Umbilical cord (tissue), 2 donors: Measurements from ENCODE around the gene ERCC5. TPM values are rescaled to one million over a fixed set of nuclear protein-coding genes. Genes with fewer than 3 reads are reported as not detected.

Experiments used
- DNase-seq: peaks from one replicate; pipeline ENCODE4 v3.0.0-alpha.2; 2015; ENCODE audit warnings: low spot score
- total RNA-seq: library from RNA; depleted of rRNA; stranded (reverse); fragments of >200 nt; gene quantifications from one replicate; pipeline ENCODE4 v1.2.3, GENCODE V29; 2014; ENCODE audit warnings: low replicate concordance; ENCODE audit not compliant: insufficient read depth

Gene ERCC5
- total RNA-seq, result 63.3 TPM

DNA sequence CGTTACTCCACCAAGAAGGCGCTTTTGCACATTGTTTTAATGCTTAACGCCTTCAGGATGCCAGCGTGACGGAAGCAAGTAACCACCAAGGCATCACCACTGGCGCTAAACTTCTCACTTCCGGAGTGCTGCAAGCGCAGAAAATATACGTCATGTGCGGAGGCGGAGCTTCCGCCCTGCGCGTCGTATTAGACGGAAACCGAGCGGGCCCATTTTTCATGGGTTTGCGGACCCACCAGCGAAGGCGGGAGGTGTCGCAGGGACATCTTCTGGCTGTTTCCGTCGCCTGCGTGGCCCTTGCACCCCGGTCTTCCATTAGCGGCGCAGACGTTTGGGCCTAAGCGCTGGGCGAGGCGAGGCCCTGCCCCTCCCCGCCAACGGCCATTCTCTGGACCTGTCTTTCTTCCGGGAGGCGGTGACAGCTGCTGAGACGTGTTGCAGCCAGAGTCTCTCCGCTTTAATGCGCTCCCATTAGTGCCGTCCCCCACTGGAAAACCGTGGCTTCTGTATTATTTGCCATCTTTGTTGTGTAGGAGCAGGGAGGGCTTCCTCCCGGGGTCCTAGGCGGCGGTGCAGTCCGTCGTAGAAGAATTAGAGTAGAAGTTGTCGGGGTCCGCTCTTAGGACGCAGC, at the start of gene ERCC5:
Gene ERCC5 (plus strand): TSS at position 403 of the 631 bp plus-strand sequence. CDS start 235 bp downstream, outside the sequence.
- peak; percentile 98 for DNase-seq

DNA sequence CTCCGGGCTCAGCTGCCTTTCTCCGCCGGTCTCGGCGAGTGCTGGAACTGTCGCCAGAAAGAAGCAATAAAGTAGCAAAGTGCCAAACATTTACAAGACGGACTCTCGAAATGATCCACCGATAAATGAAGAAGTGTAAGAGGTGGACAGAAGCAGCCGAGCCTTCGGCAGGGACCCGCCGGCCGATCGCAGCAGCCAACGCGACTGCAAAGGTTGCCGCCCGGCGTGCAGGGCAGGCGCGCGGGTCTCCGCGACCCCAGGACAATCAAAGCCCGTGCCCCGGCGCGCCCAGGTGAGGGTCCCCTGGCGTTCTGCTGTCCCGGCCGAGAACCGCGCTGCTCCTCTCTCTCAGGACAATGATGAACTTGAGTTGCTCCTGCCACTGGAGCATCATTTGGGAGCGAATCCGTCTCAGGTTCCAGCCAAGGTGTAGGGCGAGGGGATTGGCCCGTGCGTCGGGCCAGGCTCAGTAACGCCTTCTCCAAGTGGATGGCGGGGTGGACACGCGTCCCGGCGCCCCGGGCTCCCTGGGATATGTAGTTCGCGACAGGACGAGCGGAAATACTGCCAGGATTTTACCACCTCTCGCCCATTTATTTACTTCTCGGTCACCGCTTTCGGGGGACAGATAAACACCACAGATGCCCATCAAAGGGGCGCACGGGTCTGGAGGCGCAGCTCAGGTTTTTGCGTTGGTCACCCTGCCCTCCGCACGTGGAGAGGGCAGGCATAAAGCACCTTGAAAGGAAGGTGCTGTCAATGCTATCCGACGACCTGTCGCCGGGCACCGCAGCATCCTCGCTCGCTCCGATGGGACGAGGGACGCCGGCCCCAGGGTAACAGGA, 47.0 kb upstream of the ERCC5 start, which contains the start of the genes BIVM and POGLUT2:
Gene BIVM (plus strand): TSS at position 539 of the 845 bp plus-strand sequence. CDS start 8,149 bp downstream, outside the sequence.
Gene POGLUT2 (minus strand): TSS at position 396 of the 845 bp plus-strand sequence. CDS start 306 bp downstream, at position 90.
- DNase-seq, result peak; percentile 94

DNA sequence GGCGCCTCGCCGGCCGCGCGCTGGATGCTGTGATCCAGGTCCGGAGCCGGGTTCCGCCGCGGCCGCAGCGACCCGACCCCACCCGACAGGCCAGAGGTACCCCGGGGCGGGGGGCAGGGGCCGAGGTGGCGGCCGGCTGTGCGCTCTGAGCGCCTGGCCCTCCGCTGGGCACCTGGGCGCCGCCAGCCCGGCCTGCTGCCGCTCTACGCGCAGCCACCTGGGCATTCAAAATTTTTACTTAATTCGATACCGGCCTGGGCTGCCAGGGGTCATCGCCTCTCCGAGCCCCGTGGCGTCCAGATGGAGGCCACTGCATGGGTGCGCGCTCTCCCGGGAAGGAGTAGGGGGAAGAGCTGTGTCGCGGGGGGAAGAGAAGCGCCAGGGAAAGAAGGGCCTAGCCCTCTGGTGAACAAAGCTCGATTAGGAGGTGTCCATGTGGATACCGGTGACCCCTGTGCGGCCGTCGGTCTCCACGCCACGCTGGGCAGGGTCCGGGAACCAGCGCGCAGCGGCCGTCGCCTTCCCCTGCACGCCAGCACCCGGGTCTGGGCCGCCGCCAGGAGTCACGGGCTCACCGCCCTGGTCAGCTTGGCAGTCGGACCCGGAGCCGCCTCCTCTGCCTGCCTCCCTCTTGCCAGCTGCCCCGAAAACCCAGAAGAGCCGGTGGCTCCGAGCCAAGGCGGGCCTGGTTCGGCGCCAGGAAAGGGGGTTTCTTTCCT, 46.2 kb upstream of the ERCC5 start:
- peak; percentile 5 for DNase-seq

DNA sequence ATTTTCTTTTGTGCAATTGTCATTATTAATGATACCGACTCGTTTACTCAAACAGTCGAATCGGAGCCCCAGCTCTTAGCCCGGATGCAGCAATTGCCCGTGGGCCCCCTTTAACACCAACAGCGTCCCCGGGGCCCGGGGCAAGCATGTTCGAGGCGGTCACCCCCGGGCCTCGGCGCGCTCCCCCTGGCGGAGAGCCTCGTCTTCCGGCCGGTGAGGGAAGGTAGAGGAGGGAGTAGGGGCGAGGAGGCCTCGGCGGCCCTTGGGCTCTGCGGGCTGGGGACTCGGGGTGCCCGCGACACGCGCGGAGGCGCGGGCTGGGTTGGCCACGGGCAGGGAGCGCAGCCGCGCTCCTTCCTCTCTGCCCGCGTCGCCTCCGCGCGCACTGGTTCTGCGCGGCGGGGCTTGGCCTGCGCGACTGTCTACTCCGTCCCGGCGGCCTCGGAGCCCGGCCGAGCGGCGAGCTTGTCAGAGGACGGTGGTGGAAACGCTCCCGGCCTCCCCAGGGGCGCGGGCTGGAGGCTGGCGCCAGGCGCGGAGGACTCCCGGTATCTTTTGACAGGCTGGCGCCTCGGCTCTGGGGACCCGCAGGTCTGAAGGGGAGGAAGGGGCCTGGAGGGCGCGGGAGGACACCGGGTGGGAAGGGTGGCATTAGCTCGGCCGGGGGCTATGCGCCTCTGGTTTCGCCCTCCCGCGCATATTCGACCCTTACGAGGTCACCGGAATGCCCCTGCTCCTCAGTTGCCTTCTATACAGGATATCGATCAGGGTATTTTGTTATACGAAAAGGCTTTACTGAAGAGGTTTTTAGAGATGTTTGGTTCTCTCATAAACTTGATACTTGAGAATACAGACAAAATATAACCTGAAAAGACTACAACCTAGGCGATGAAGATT, 45.4 kb upstream of the ERCC5 start:
- peak; percentile 87 for DNase-seq

DNA sequence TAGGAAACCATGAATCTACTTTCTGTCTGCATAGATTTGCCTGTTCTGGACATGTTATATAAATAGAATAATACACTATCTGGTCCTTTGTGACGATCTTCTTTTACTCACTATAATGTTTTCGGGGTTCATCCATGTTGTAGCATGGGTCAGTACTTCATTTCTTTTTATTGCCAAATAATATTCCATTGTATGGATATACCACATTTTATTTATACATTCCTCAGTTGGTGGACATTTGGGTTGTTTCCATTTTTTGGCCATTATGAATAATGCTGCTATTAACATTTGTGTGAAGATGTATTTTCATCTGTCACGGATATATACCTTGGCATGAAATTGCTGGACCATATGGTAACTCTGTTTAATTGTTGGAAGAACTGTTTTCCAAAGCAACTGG, 40.2 kb upstream of the ERCC5 start:
- no peak for DNase-seq

DNA sequence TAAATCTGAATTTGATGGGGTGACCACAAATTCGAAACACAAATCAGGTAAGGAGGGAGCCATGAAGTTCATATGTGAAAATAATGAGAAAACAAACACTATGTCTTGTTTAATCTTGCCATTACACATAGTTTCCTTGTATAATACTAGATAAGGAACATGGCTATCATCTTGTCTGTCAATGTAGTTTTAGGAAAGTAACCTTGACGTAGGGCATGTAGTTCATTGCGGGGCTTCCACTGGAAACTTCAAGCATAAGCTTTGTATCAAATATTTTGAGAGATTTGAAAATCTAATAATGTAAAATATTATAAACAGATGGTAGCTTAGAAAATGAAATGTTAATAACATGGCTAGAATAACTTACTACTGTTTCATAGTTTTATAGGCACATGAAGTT, 38.1 kb upstream of the ERCC5 start:
- DNase-seq, result no peak

DNA sequence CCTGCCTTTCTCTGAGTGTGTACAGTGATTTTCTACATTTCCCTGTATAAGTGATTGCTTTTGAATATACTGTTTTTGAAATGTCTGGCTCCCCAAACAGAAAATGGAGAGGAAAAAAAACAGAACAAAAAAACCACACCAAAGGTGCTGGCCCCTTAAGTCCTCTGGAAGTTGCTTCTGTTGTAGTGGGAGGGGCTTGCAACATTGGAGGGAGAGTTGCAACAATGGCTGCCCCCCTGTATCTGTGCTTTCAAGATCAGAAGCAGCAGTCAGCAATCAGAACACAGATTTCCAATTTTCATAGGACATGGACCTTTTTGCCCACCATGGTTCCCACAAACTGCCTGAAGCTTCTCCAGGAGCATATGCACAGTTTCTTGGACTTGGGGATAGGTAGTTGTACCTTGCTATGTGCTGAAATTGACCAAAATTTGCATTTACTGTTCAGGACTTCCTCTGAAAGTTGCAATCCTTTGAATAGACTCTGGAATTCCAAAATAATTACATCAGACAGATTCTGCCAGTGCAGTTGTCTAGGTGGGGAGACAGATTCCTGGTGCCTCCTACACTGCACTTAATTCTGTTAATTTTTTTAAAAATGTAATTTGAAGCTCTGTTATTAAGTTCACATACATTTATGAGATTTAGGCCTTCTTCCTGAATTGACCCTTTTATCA, 33.1 kb upstream of the ERCC5 start:
- DNase-seq, result no peak

DNA sequence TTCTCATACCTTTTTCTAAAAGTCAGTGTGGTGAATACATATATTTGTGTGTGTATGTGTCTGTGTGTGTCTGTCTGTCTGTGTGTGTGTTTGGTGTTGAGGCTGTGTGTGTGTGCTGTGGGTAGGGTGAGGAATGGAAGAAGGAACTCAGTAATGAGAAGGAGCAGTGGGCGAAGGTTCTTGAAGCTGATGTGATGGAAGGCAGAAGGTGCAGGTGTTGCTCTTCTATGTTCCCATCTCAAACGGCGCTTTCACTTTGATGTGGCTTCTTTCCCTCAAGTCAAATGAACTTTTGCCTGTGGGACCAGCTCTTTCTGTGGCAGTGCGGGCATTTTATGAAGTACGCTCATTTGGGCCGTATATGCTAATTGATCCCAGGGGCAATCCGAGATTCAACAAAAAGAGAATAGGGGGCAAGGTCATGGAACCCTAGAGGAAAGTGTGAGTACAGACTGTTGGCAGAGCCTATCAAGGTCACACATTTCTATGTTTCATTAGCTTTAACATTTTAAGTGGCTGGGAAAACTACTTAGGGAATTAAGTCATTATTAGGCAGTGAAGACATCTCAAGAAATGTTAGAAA, 31.7 kb upstream of the ERCC5 start:
- DNase-seq, result no peak

DNA sequence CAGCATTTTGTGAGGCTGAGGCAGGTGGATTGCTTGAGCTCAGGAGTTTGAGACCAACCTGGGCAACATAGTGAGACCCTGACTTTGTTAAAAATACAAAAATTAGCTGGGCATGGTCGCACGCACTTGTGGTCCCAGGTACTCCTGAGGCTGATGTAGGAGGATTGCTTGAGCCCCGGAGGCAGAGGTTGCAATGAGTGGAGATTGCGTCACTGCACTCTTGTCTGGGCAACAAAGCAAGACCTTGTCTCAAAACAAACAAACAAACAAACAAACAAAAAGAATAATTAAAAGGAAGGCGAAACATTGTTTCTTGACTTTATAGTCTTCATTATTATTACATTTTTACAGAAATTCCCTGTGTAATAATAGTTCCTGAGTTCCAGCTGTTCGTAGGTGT, 31.0 kb upstream of the ERCC5 start:
- no peak for DNase-seq

DNA sequence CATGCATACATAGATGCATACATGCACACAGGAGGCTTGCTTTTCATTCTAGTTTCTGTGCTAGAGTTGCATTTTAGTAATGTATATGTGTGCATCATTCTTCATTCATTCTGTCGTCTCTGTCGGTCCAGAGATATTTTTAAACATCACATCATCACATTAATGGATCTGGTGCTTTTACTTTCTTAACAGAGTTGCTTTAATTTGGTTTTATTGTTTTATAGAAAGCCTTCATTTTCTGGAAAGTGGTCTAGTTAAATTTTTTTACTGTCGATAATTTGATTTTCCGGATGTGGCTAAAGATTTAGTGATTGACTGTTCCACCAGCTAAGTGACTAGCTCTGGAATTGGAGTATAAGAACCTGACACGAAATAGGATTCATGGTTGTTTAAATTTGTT, 30.0 kb upstream of the ERCC5 start:
- DNase-seq, result no peak

DNA sequence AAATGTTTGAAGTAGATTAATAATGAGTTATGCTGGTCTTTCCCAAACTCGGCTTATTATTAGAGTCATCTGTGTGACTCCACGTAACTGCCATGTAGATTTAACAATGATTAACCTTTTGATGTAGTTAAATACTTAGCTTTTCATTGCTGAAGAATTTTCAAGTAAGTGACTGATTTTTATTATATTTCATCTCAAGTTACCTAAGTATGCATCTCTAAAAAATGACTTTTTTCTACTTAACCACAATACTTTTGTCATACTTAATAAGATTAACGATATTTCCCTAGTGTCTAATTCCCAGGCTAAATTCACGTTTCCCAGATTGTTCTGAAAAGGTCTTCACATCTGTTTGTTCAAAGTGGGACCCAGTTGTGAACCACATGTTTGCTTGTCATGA, 29.1 kb upstream of the ERCC5 start:
- no peak for DNase-seq

DNA sequence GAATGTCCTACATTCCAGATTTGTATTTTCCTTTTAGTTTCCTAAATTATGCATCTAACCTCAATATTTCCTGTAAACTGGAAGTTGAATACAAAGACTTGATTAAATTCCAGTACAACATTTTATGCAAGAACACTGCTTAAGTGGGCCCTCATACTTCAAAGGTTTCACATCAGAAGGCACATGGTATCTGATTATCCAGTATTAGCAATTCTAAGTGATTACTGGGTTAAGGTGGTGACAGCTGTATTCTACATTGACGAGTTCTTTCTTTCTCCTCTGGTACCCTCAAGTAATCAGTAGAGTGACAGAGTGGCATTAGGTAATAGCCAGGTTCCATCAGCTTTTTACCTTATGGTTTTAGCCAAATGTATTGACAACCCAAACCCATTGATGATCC, 28.6 kb upstream of the ERCC5 start:
- no peak for DNase-seq

DNA sequence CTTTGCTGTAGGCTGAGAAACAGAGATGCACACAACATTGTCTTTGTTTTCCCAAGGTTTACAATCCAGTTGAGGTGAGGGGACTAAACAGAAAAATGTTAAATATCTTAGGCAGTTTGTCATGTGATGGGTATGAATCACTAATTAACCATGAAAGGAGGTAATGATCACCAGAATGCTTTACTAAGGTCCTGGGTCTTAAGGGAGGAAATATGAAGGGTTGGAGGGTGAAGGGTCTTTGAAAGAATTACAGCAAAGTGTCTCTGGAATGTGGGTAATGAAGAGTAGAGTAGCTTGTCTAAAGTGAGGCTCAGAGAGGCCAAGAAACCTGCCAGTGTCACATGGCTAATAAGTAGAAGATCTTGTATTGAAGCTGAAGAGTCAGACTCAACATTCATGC, 27.9 kb upstream of the ERCC5 start:
- DNase-seq, result no peak

DNA sequence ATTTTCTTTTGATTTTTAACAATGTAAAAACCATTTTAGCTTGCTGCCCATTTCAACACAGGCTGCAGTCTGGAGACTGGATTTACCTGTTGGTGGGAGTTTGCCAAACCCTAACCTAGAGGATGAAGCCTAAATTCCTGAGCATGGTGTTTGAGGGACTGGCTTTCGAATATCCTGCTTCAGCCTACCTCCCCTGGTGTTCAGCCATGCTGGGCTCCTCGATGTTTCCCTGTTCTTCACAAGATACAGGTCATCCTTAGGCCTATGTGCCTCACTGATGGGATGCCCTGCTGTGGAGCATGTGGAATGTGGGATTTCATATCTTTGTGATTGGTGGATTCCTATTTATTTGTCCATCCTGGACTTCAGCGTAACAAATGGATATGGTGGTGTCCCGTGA, 20.4 kb upstream of the ERCC5 start:
- no peak for DNase-seq

DNA sequence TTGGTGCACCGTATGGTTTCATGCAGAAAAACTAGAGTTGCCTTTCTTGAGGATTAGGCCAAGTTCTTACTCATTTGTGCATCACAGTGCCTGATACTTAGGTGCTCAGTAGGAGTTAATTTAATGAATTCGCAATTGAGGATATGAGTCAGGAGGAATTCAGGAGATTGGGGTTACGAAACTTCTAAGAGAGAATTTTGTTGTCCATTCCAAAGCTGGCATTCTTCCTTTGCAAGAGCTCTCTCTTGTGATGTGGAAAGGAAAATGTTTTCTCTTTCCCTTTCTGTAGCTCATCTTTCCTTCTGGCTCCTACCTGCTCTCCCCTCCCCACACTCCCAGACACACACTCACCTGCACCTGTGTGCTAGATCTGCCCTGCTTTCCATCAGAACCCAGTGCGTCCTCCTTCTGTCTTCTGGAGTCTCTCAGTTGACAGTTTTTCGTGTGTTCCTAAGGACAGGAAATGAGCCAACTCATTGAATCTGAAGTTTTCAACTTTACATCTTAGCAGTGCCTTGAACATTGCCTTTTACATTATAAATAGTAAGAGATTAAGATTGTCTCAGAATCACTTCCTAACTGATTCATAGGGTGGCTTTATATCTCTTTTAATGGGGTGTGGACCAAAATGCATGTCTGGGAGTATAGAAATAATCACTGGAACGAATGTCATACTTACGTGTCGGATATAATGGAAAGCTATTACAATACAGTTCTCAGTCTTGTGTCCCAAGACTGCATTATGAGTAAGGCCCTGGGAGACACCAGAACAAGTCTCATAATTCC, 19.7 kb upstream of the ERCC5 start:
- DNase-seq, result no peak

DNA sequence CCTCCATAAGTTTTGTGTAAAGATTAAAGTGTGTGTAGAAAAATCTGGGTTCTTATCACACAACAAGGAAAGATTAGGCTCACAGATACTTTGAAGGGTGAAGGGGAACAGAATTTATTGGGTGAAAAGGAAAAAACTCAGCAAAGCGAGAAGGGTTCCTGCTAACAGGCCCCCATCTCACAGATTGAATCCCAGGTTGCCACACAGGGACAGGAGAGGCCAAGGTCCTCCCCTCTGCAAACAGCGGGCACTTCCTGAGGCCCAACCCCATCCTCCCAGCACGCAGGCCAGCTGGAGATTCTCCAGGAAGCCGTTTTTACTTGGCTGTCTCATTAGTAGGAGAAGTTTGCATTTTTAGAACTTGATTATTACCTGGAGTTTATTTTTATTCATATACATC, 15.2 kb upstream of the ERCC5 start:
- no peak for DNase-seq

DNA sequence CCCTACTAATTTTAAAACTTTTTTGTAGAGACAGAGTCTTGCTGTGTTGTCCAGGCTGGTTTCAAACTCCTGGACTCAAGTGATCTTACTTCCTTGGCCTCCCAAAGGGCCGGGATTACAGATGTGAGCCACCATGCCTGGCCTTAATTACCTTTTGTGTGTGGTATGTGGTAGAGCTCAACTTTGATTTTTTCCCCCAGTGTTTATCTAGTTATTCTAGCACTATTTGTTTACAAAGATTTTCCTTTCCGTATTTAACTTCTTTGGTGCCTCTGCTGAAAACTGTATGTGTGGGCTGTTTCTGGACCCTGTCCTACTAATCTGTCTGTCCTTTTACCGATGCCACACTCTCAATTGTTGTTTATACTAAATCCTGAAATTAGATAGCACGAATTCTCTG, 9.4 kb upstream of the ERCC5 start:
- no peak for DNase-seq

DNA sequence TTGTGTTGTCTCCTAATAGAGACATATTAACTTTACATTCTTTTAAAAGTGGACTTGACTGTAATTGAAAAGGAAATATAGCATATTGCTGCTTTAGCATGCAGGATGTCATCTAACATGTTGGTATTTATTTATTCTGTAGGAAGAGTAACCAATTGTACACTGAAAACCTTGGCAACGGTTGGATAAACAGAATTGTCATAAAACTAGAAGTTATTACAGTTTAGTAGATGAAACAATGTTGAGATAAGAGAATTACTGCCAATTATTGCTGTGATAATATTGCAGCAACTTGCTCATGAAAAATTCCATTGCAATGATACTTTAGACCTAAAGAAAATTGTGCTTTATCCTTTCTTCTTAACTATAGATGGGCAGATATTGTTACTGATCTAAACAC, 7.6 kb upstream of the ERCC5 start:
- DNase-seq, result no peak

DNA sequence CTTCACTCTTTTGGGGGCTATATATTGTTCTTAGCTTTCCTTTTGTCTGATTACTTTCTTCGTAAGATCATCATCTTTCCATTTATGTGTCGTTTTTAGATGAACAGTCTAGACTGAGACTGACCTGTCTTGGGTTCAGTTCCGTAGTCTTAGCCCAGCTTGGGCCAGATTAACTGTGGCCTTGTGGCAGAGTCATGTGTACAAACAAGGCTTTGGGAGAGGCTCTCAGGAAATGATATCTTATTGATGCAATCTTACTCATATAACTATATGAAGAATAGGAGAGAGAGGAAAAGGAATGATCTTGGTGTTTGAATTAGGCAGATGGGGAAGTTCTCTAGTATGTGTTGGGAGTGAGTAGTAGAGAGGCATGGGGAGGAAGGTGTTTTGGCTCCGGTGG, 6.8 kb upstream of the ERCC5 start:
- DNase-seq, result no peak
